H1 (cell line): Measurements from ENCODE around the gene MYH7B. TPM values are rescaled to one million over a fixed set of nuclear protein-coding genes. Genes with fewer than 3 reads are reported as not detected.

Experiments
- GTF2F1 ChIP-seq: IDR thresholded peaks from 2 replicates; pipeline ENCODE4 v1.6.1; 2012; ENCODE audit warnings: low read depth, low read length, improper control_type of control experiment, borderline replicate concordance
- RNF2 ChIP-seq: fragments of 200-900, 300-1000 bp; sonication (generic); IDR thresholded peaks from 2 replicates; pipeline ENCODE4 v1.7.1; 2016; ENCODE audit warnings: borderline replicate concordance, low read depth, mild to moderate bottlenecking, antibody characterized with exemption, low read length; ENCODE audit not compliant: poor library complexity, severe bottlenecking; ENCODE audit errors: missing control alignments
- YY1 ChIP-seq: IDR thresholded peaks from 2 replicates; pipeline ENCODE4 v1.6.1; 2011; ENCODE audit warnings: low read depth, mild to moderate bottlenecking, low read length
- polyA plus RNA-seq, 7 experiments: library from polyadenylated mRNA; depleted of rRNA in 3 of 7; stranded (reverse) in 5 of 7; unstranded in 2 of 7; fragments of >200 nt in 5 of 7; fragments of 200-250 nt in 2 of 7; gene quantifications; 1 replicate in 5 of 7; 2 replicates in 1 of 7; 4 replicates in 1 of 7; pipeline versions ENCODE4 v1.2.1 to v1.2.3, GENCODE V29; 2011 to 2013; ENCODE audit warnings: missing spikeins in 2 of 7, mixed read lengths in 2 of 7
- total RNA-seq: library from RNA; stranded (reverse); fragmentation: NEBNext Ultra II Directional; extraction: Animal tissue kit (Norgen Biotek cat#: 25700); gene quantifications from 2 replicates; pipeline ENCODE4 v1.2.1, GENCODE V29; 2021

Gene MYH7B
- total and polyA plus RNA-seq, 2 of the 8 experiments (the other 6 are each of a cell fraction or from before 2014, with no cell fraction given): 0.15 to 0.30 TPM

DNA sequence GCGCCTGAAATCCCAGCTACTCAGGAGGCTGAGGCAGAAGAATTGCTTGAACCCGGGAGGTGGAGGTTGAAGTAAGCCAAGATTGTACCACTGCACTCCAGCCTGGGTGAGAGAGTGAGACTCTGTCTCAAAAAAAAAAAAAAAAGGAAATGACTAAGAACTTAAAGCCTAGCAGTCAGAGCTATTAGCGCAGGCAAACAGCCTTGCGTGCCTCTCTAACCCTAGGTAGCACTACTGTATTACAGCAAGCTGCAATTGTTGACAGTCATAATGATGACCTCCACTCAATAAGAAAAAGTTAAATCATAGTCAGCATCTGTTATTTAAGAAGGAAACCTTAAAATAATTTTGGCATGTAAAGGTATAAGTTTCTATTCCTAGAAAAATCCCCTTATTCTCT is 14.4 kb upstream of the MYH7B start (continued):
- TF ChIP-seq GTF2F1 (no peak), RNF2 (no peak), YY1 (no peak)
- TF ChIP-seq, all 59 proteins: peak for 0
